Activated naive CD8-positive, alpha-beta T cell treated with anti-CD3 and anti-CD28 coated beads, Interleukin-2, amount 10 ng/mL, durations not matched to agents 7 days and 5 days (primary cell): ENCODE data around the gene CLTA. TPM values are rescaled to one million over a fixed set of nuclear protein-coding genes. Genes with fewer than 3 reads are reported as not detected.
"Not testable (repeated sequence)": the region's sequence is repeated elsewhere in the genome, so short reads cannot be mapped to it uniquely, and the experiment has no call there.

Experiments
- ATAC-seq: fragments of 150-1000 bp; cut with Tn5 transposase; one replicate; pipeline ENCODE4 v1.10.0; 2021; ENCODE audit warnings: low read depth, moderate library complexity
- POLR2A ChIA-PET: fragments of 350-600 bp; sonication (Branson Sonifier 250); formaldehyde crosslinking; loops from one replicate; lab custom pipeline; 2021; ENCODE audit warnings: antibody characterized with exemption; lab: Charles Lee
- DNase-seq: peaks from one replicate; pipeline ENCODE4 v3.0.0; 2021
- H3K27ac Mint-ChIP-seq: one replicate; pipeline ENCODE4 v1.8.0; 2022; ENCODE audit warnings: mild to moderate bottlenecking, mixed read lengths
- H3K27me3 Mint-ChIP-seq: one replicate; pipeline ENCODE4 v1.8.0; 2022; ENCODE audit warnings: mild to moderate bottlenecking, moderate library complexity, mixed read lengths
- H3K36me3 Mint-ChIP-seq: one replicate; pipeline ENCODE4 v1.8.0; 2021; ENCODE audit warnings: mild to moderate bottlenecking, mixed read lengths
- H3K4me1 Mint-ChIP-seq: one replicate; pipeline ENCODE4 v1.8.0; 2021; ENCODE audit warnings: mixed read lengths
- H3K4me3 Mint-ChIP-seq: one replicate; pipeline ENCODE4 v1.8.0; 2022; ENCODE audit warnings: mild to moderate bottlenecking, moderate library complexity, mixed read lengths
- H3K9me3 Mint-ChIP-seq: one replicate; pipeline ENCODE4 v1.8.0; 2021; ENCODE audit warnings: mixed read lengths
- total RNA-seq, 2 experiments: library from RNA; stranded (reverse); gene quantifications; one replicate each; pipeline ENCODE4 v1.2.3, GENCODE V29; 2021

The CLTA gene
- total RNA-seq, 2 experiments from 2014 or later: 119 to 123 TPM

DNA sequence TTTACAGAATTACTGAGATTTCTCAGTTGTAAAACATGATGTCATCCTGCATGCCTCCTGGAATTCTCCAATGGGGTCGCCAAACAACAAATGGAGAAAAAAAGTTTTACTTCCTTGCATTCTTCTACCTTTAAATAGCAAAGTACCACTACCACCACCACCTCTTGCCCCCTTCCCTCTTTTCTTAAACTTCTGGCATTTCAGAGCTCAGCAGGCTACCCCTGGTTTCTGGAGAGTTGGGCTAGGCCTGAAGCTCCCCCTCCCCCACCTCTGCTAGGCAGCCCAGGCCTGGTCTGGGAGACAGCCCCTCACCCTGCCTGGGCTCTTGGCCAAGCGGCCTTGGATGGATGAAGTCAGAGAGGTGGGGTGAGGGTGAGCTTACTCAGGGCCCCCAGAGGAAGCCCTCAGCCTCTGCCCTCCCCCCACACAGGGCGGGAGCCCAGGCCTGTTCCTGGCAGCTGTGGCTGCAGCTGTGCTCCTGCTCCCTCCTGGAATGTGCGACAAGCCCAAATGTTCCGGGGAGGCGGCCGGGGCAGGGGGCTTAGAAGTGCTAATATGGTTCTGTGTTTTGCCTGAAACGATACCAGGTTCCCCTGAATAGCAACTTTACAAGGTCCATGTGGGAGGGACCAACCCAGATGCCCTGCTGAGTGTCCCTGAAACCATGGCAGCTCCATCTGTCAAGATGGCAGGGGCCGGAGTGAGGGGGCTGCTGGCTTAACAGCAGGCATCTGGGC lies 27.5 kb upstream of the CLTA start:
- Mint-ChIP-seq H3K4me1 (peaks cover 10% of the 10 kb centered on the region), H3K4me3 (no peak overlapping the region), H3K36me3 (peaks cover 31% of the 10 kb centered on the region), H3K27ac (no peak overlapping the region), H3K27me3 (peaks cover 21% of the 10 kb centered on the region), H3K9me3 (no peaks in the 10 kb centered on the region)
- ATAC-seq: no peak
- POLR2A ChIA-PET: interaction anchor here (2.2 kb wide), 1 partner anchor 11 kb away, joined by 11 read pairs; no protein-coding TSS in a partner anchor
- DNase-seq: peak; percentile 24

DNA sequence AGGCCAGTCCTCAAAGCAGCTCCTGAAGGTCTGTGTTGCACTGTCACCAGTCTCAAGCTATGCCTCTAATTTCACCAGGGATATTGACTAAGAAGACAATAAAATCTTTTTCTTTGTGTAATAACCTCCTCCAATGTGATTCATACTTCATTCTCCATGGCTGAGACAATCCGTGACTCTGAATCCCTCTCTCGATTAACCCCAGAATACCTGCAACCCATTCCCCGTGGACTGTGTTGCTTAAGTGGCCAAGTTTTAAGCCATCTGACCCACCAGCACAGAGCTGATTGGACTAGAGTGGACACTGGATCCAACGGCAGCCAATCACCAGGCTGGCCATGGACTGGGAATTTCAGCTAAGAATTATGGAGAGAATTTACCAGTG lies 26.9 kb upstream of the CLTA start:
- peaks cover 21% of the 10 kb centered on the region for H3K27me3 Mint-ChIP-seq
- H3K9me3 Mint-ChIP-seq: no peaks in the 10 kb centered on the region
- H3K27ac Mint-ChIP-seq: no peak overlapping the region
- H3K4me3 Mint-ChIP-seq: no peak overlapping the region
- no peak for DNase-seq
- peaks cover 7% of the 10 kb centered on the region for H3K4me1 Mint-ChIP-seq
- no peak for ATAC-seq
- H3K36me3 Mint-ChIP-seq: peaks cover 25% of the 10 kb centered on the region
- POLR2A ChIA-PET: interaction anchor here (1.9 to 2.2 kb wide), 2 partner anchors 12 to 21 kb away, joined by 6 to 11 read pairs; no protein-coding TSS in a partner anchor

DNA sequence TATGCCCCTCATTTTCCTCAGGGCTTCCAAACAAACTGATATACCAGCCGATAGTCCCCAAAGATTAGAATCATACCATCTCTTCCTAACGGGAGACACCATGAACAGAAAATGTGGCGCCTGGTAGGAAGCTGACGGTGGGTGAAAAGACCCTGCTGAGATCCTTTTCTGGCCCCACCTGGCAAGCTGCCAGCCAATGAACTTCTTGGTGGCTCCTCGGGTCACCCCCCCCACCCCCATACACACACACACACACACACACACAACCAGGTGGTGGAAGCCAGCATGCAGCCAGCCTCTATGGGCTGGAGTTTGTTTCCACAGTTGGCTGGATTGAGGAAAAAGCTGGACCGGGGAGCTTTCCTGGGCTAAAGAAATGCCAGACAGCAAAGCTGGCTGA lies 26.3 kb upstream of the CLTA start:
- Mint-ChIP-seq H3K4me3 (no peak overlapping the region), H3K9me3 (no peaks in the 10 kb centered on the region), H3K27ac (no peak overlapping the region), H3K27me3 (peaks cover 23% of the 10 kb centered on the region), H3K4me1 (peaks cover 4% of the 10 kb centered on the region), H3K36me3 (peaks cover 19% of the 10 kb centered on the region)
- DNase-seq (no peak), ATAC-seq (no peak)
- POLR2A ChIA-PET: interaction anchor here (1.0 to 2.2 kb wide), 5 partner anchors 12 to 62 kb away, joined by 3 to 11 read pairs (median 6); partner anchors contain the start of gene GLIPR2

DNA sequence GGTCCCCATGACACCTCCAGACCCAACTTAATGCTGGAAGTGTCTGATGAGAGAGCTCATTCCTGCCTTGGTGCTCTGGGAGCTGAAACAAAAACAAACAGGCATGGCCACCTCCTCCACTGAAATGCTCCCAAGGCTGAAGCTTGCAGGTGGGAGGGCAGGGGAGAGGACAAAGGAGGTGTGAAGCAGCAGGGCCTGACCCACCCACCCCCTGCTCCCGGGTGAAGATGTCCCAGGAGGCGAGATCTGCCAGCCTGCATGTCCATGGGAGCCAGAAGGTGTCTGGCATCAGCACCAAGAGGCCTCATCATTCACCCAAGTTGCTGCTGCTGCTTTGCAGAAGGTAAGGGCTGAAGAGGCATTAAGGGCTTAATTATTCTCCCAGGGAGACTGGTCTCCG lies 25.7 kb upstream of the CLTA start:
- peaks cover 23% of the 10 kb centered on the region for H3K27me3 Mint-ChIP-seq
- peaks cover 16% of the 10 kb centered on the region for H3K36me3 Mint-ChIP-seq
- DNase-seq (no peak), ATAC-seq (no peak)
- no peak overlapping the region for H3K27ac Mint-ChIP-seq
- H3K4me3 Mint-ChIP-seq: peak overlapping the region; percentile 17
- POLR2A ChIA-PET: interaction anchor here (0.7 to 2.2 kb wide), 6 partner anchors 13 to 62 kb away, joined by 3 to 11 read pairs (median 6); partner anchors contain the start of gene GLIPR2
- peaks cover 4% of the 10 kb centered on the region for H3K4me1 Mint-ChIP-seq
- no peaks in the 10 kb centered on the region for H3K9me3 Mint-ChIP-seq

DNA sequence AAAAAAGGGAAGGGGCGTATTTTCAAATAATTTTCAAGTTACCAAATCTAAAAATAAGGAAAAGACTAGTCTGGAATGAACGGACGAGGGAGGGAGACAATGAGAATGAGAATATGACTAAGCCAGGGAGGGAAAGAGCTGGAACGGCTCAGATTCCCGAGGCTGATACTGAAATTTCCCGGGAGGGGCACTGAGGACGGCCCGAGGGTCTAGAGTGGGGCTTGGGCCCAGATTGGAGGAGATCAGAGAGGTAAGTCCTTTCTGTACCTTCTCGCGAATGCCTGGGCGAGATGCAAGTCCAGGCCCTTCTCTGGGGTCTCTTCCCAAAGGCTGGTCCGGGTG lies 24.9 kb upstream of the CLTA start:
- no peak for ATAC-seq

DNA sequence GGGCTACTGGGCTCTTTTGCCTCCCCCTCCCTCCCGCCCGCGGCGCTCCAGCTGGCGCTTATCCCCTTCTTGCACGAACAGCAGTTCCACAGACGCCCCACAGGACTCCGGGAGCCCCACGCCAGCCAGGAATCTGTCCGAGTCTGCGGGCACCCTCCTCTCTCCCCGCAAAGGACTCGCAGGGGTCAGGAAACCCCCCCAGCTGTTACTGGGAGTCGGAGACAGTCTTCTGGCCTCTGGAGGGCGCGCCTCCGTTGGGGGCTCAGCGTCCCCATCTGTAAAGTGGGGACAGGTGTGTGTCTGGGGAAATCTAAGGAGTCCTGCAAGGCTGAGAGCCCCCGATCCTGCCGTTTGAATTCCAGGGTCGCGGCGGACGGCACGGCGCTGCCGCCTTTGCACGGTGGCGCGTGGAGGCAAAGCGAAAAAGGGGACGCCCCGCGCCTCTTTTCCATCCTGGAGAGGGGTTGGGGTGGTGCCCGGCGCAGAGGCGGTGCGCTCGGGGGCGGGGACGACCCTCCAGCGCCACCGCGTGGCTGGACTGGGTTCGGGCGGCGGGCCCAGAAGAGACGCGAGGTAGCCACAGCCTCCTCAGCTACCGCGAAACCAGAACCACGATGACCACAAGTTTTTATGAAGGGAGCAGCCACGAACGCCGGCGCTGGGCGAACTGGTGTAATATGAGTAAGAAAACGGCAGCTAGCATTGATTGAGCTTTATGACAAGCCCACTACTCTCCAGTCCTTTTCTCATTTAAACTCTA lies 24.4 kb upstream of the CLTA start:
- peaks cover 10% of the 10 kb centered on the region for H3K36me3 Mint-ChIP-seq
- peak; percentile 95 for DNase-seq
- peak overlapping the region; percentile 68 for H3K27ac Mint-ChIP-seq
- peak; percentile 94 for ATAC-seq
- H3K27me3 Mint-ChIP-seq: peaks cover 28% of the 10 kb centered on the region
- no peaks in the 10 kb centered on the region for H3K9me3 Mint-ChIP-seq
- POLR2A ChIA-PET: interaction anchor here (0.6 to 1.6 kb wide), 5 partner anchors 10 to 65 kb away, joined by 3 to 10 read pairs (median 8); no protein-coding TSS in a partner anchor
- peak overlapping the region; percentile 76 for H3K4me3 Mint-ChIP-seq
- H3K4me1 Mint-ChIP-seq: peaks cover 4% of the 10 kb centered on the region

More for the DNA sequence above, 24.9 kb upstream of the CLTA start:
- Mint-ChIP-seq H3K4me3 (no peak overlapping the region), H3K9me3 (no peaks in the 10 kb centered on the region), H3K36me3 (peaks cover 12% of the 10 kb centered on the region), H3K4me1 (peaks cover 4% of the 10 kb centered on the region), H3K27me3 (peaks cover 23% of the 10 kb centered on the region), H3K27ac (peak overlapping the region; percentile 24)
- DNase-seq: no peak
- POLR2A ChIA-PET: interaction anchor here (0.7 to 1.9 kb wide), 5 partner anchors 13 to 65 kb away, joined by 6 to 8 read pairs (median 8); no protein-coding TSS in a partner anchor

DNA sequence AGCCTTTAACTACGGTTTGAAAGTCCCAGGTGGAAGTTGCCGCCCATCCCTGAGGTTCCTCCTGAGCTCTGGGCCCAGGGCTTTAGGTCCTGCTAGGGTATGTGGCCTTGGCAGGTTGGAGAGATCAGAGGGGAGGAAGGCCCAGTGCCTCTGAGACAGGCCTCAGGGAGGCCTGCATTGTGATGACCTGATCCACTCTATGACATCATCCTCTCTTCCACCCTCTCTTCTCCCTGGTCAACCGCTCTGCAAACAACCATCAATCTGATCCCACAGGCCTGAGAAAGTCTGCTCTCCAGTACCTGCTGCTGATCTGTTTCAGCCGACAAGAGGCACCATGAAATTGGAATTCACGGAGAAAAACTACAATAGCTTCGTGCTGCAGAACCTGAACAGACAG lies 21.6 kb upstream of the CLTA start, which contains the start of gene CCIN:
Gene CCIN, plus strand, starts transcription at position 223 of the 400 bp plus-strand sequence. Its CDS starts 115 bp downstream, at position 338.
- H3K27ac Mint-ChIP-seq: no peak within 1 kb of the TSS
- no peaks in the 10 kb centered on the region for H3K9me3 Mint-ChIP-seq
- ATAC-seq: no peak
- POLR2A ChIA-PET: interaction anchor here (0.9 kb wide), 1 partner anchor 32 kb away, joined by 3 read pairs; the partner anchor contains the start of gene GLIPR2
- peaks cover 36% of the 10 kb centered on the region for H3K27me3 Mint-ChIP-seq
- H3K36me3 Mint-ChIP-seq: no peaks in the 10 kb centered on the region
- no peak within 1 kb of the TSS for H3K4me3 Mint-ChIP-seq
- peaks cover 4% of the 10 kb centered on the region for H3K4me1 Mint-ChIP-seq
- no peak for DNase-seq

DNA sequence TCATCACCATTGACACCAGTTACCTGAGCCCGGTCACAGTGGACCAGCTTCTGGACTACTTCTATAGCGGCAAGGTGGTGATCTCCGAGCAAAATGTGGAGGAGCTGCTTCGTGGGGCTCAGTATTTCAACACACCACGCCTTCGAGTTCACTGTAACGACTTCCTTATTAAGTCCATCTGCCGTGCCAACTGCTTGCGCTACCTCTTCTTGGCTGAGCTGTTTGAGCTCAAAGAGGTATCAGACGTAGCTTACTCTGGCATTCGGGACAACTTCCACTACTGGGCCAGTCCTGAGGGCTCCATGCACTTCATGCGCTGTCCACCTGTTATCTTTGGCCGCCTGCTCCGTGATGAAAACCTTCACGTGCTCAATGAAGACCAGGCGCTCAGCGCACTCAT lies 21.0 kb upstream of the CLTA start:
- Mint-ChIP-seq H3K27me3 (peaks cover 36% of the 10 kb centered on the region), H3K36me3 (no peaks in the 10 kb centered on the region), H3K27ac (no peak overlapping the region), H3K4me1 (peaks cover 6% of the 10 kb centered on the region), H3K9me3 (no peaks in the 10 kb centered on the region), H3K4me3 (no peak overlapping the region)
- POLR2A ChIA-PET: interaction anchor here (0.5 kb wide), 1 partner anchor 27 kb away, joined by 4 read pairs; no protein-coding TSS in a partner anchor
- no peak for ATAC-seq
- DNase-seq: no peak

DNA sequence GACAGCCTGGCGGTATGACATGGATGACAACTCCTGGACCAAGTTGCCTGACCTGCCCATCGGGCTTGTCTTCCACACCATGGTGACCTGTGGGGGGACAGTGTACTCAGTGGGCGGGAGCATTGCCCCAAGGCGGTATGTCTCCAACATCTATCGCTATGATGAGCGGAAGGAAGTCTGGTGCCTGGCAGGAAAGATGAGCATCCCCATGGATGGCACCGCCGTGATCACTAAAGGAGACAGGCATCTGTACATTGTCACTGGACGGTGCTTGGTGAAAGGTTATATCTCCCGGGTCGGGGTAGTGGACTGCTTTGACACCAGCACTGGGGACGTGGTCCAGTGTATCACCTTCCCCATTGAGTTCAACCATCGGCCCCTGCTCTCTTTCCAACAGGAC lies 20.2 kb upstream of the CLTA start:
- no peak overlapping the region for H3K4me3 Mint-ChIP-seq
- no peaks in the 10 kb centered on the region for H3K36me3 Mint-ChIP-seq
- H3K27me3 Mint-ChIP-seq: peaks cover 36% of the 10 kb centered on the region
- no peak overlapping the region for H3K27ac Mint-ChIP-seq
- POLR2A ChIA-PET: no interaction called here
- ATAC-seq (no peak), DNase-seq (no peak)
- H3K9me3 Mint-ChIP-seq: no peaks in the 10 kb centered on the region
- peaks cover 6% of the 10 kb centered on the region for H3K4me1 Mint-ChIP-seq

DNA sequence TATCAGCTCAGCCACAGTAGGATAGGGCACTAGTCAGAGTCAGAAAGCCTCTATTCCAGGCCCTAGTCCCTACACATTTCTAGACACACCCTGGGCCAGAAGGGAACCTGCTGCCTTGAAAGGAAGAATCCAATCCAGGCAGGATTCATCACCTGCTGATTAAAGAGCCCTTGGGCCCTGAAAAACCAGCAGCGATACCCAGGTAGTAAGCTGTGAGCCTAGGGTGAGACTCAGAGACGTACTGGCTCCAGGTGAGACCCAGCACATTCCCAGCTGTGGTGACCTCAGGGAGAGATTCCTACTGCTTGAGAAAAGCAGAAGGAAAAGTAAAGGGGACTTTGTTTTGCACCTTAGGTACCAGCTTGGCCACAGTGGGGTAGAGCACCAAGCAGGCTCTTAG lies 16.9 kb upstream of the CLTA start:
- no peaks in the 10 kb centered on the region for H3K9me3 Mint-ChIP-seq
- ATAC-seq: no peak
- no peak overlapping the region for H3K4me3 Mint-ChIP-seq
- H3K36me3 Mint-ChIP-seq: no peaks in the 10 kb centered on the region
- peaks cover 21% of the 10 kb centered on the region for H3K27me3 Mint-ChIP-seq
- peaks cover 5% of the 10 kb centered on the region for H3K4me1 Mint-ChIP-seq
- POLR2A ChIA-PET: interaction anchor here (0.7 kb wide), 1 partner anchor 229 kb away, joined by 4 read pairs; no protein-coding TSS in a partner anchor
- no peak for DNase-seq
- no peak overlapping the region for H3K27ac Mint-ChIP-seq

DNA sequence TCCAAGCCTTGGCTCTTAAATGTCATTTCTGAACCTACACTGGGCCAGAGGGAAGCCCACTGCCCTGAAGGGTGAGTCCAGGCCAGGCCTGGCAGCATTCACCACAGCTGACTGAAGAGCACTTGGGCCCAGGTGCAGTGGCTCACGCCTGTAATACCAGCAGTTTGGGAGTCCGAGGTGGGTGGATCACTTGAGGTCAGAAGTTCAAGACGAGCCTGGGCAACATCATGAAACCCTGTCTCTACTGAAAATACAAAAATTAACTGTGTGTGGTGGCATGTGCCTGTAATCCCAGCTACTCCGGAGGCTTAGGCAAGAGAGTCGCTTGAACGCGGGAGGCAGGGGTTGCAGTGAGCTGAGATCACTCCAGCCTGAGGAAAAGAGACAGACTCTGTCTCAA lies 16.4 kb upstream of the CLTA start:
- DNase-seq (no peak), ATAC-seq (no peak)
- Mint-ChIP-seq H3K36me3 (no peaks in the 10 kb centered on the region), H3K27me3 (peaks cover 20% of the 10 kb centered on the region), H3K4me1 (peaks cover 6% of the 10 kb centered on the region), H3K9me3 (no peaks in the 10 kb centered on the region), H3K4me3 (no peak overlapping the region), H3K27ac (no peak overlapping the region)
- POLR2A ChIA-PET: no interaction called here

DNA sequence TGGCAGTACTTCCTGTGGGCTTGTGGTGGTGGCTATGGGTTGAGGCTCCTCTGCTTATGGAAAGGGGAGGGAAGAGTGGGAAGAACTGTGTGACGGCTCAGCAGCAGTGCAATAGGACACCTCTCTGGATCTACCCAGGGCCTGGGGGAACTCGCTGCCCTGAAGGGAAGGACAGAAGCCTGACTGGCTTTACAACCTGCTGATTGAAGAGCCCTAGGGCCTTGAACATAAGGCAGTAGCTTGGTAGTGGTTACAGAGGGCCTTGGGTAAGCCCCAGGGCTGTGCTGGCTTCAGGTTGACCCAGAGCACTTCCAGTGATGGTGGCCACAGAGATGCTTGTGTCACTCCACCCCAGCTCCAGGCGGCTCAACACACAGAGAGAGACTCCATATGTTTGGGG lies 16.0 kb upstream of the CLTA start:
- DNase-seq (no peak), ATAC-seq (peak; percentile 26)
- Mint-ChIP-seq H3K4me1 (peaks cover 6% of the 10 kb centered on the region), H3K27ac (no peak overlapping the region), H3K4me3 (no peak overlapping the region), H3K36me3 (no peaks in the 10 kb centered on the region), H3K27me3 (peaks cover 19% of the 10 kb centered on the region), H3K9me3 (no peaks in the 10 kb centered on the region)
- POLR2A ChIA-PET: interaction anchor here (0.6 kb wide), 1 partner anchor 72 kb away, joined by 3 read pairs; no protein-coding TSS in a partner anchor

DNA sequence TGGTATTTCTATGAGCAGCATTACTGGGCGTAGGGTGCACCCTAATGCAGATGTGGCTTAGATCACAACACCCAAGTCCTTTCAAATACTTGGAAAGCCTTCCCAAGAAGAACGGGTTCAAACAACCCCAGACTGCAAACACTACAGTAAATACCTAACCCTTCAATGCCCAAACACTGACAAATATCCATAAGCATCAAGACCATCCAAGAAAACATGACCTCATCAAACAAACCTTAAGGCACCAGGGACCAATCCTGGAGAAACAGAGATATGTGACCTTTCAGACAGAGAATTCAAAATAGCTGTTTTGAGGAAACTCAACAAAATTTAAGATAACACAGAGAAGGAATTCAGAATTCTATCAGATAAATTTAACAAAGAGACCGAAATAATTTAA lies 15.5 kb upstream of the CLTA start:
- POLR2A ChIA-PET: interaction anchor here (0.6 kb wide), 1 partner anchor 72 kb away, joined by 3 read pairs; no protein-coding TSS in a partner anchor
- ATAC-seq, H3K4me3 Mint-ChIP-seq, H3K9me3 Mint-ChIP-seq, H3K4me1 Mint-ChIP-seq, H3K27ac Mint-ChIP-seq, H3K36me3 Mint-ChIP-seq, DNase-seq: not testable (repeated sequence)
- peaks cover 19% of the 10 kb centered on the region for H3K27me3 Mint-ChIP-seq
